GM06990 (cell line): ENCODE measurements around the gene COMP.

Experiments used
- DNase-seq: peaks from one replicate; pipeline ENCODE4 v3.0.0-alpha.2; 2011; ENCODE audit not compliant: insufficient read length; ENCODE audit errors: extremely low read depth
- H3K27me3 ChIP-seq: replicated peaks from 2 replicates; pipeline ENCODE4 v1.6.0; 2011; ENCODE audit warnings: low read length; ENCODE audit not compliant: control insufficient read depth, insufficient read depth
- H3K36me3 ChIP-seq: 2 replicates; pipeline ENCODE4 v1.5.1; 2011; ENCODE audit warnings: low read length; ENCODE audit not compliant: control insufficient read depth, insufficient read depth
- H3K4me3 ChIP-seq: replicated peaks from 2 replicates; pipeline ENCODE4 v1.5.1; 2011; ENCODE audit warnings: low read depth, mild to moderate bottlenecking, control low read depth, low read length
- TF ChIP-seq, protein P1 (sequence below): IDR thresholded peaks from 2 replicates; pipeline ENCODE4 v1.5.1; 2011; ENCODE audit warnings: low read length, control low read depth, mild to moderate bottlenecking, inconsistent platforms; ENCODE audit not compliant: insufficient read depth, poor library complexity, severe bottlenecking

The COMP gene

DNA sequence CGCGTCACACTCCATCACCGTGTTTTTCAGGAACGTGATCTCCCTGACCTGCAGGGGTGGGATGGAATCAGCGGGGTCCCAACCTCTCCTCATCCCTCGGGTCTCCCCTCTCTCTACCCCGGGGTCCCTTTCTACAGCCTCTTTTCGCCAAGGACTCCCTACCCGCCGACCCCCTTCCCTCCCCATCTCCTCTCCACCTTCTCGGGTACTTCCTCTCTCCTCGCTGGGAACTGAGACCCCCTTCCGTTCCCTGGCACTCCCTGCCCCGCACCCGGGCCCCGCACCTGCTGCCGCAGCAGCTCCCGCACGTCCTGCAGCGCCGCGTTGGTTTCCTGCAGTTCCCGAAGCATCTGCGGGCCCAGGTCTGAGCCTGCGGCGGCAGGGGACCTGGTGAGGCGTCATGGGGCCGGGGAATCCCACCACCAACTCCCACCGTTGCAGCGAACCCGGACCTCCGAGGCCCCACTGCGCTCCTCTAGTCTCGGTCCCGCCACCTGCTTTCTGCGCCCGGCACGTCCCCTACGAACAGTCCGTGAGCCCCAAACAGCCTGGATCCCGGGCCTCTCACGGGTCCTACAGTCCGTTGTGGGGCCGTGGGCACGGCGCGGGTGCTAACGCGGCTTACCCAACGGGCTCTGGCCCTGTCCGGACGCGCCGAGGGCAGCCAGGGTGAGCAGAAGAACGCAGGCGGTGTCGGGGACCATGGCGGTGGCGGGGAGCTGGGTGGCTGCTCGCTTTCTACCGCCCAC lies at the start of gene COMP:
Gene COMP (minus strand): TSS at position 740 of the 749 bp plus-strand sequence. CDS start 36 bp downstream, at position 704.
- Histone ChIP-seq H3K36me3 (no peaks in the 10 kb centered on the region), H3K4me3 (no peak within 1 kb of the TSS), H3K27me3 (no peaks in the 10 kb centered on the region; the same call in 1 of the 2 replicates)
- no peak for DNase-seq
- TF ChIP-seq, protein P1, sequence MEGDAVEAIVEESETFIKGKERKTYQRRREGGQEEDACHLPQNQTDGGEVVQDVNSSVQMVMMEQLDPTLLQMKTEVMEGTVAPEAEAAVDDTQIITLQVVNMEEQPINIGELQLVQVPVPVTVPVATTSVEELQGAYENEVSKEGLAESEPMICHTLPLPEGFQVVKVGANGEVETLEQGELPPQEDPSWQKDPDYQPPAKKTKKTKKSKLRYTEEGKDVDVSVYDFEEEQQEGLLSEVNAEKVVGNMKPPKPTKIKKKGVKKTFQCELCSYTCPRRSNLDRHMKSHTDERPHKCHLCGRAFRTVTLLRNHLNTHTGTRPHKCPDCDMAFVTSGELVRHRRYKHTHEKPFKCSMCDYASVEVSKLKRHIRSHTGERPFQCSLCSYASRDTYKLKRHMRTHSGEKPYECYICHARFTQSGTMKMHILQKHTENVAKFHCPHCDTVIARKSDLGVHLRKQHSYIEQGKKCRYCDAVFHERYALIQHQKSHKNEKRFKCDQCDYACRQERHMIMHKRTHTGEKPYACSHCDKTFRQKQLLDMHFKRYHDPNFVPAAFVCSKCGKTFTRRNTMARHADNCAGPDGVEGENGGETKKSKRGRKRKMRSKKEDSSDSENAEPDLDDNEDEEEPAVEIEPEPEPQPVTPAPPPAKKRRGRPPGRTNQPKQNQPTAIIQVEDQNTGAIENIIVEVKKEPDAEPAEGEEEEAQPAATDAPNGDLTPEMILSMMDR, result no peak

DNA sequence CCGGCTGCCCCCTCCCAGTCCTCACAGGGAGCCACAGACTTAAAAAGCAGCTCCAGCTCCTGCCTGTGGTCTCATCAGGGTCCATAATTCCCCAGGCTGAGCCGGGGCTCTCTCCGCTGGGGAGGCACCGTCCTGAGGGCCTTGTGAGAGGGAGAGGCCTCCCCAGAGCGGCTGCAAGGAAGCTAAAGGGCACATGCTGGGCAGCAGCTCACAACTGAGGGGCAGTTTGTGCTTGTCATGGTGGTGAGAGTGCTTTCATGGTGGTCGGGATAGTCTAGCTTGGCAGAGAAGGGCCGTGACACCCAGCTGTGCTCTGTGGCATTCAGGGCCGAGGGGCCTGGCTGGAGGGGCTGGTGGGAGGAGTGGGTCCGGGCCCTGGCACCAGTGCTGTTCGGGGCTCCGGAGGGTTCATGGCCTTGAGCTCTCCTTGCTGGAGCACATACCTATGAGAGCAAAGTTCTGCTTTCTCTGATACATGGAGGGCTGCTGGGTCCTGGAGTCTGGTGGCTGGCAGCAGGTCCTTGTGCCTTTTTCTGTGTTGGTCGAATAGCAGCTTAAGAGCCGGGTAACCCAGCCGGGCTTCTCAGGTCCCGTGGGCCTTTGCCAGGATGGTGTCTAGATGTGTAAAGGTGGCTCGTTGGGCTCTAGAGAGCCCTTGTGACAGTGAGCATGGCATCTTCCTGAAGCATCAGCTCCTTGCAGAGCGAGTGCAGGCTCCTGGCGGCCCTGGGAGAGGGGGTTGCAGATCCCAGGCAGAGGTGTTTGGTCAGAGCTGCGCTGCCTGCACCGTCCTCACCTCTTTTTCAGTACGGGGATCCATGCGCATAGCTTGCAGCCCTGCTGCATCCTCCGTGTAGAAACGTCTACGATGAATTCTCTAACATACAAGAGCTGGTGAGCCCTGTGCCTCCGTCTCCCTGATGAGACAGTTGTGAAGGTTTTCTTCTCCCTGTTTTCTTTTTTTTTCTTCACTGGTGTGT lies 49.5 kb upstream of the COMP start:
- Histone ChIP-seq H3K27me3 (no peaks in the 10 kb centered on the region), H3K36me3 (peaks cover 10% of the 10 kb centered on the region), H3K4me3 (no peak overlapping the region)
- TF ChIP-seq, protein P1, result no peak
- no peak for DNase-seq

DNA sequence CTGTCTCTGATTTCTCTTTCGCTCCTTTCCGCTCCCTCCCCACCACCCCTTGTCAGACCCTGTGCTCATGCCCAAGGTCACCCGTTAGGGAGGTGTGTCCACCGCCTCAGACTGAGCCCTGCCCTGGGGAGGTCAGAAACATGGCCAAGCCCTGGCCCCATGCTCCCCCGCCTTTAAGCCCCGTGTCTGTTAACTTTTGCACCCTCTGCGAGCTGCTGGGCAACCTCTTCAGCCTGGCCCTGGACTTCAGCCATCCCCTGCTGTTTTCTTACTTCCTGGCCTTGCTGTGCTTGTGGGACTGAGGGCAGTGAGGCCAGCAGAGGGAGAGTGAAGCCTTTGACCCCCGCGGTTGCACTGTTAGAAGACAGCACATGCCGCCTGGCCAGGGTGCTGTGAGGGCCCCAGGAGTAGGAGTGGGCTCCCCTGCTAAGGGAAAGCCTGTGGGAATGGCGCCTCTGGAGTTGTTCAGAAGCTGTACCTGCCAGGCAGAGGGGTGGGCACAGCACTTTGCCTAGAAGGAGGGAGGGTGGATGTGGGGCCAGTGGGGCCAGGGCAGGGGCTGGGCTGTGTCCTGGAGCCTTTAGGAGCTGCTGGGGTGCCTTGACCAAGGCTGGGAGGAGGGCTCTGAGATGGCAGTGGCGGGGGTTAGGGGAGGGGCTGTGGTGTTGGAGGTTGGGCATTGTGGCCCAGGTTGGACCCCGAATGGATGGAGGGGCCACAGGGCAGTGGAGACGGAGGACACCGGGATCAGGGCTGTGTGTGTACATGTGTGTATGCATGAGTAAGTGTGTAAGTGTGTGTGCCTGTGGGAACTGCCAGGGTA lies 48.6 kb upstream of the COMP start:
- Histone ChIP-seq H3K36me3 (peaks cover 6% of the 10 kb centered on the region), H3K4me3 (no peak overlapping the region), H3K27me3 (no peaks in the 10 kb centered on the region)
- TF ChIP-seq, protein P1, result no peak
- DNase-seq, result no peak

DNA sequence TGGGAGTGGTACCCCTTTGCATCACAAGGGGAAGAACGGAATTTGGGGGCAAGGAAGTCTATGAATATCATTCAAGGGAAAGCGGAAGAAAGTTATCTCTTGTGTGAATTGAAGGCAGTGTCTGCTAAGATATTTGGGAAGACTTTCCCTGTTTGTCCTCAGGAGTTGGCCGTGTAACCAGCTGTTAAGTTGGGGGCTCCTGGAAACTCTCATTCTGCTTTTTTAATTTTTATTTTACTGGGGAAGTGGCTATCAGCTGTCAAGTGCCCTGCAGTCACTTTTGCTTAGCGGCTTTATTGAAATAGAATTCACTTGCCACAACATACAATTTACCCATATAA lies 43.5 kb upstream of the COMP start:
- peaks cover 9% of the 10 kb centered on the region for H3K36me3 ChIP-seq
- no peak for DNase-seq
- H3K4me3 ChIP-seq, result peak overlapping the region; percentile 81
- TF ChIP-seq, protein P1, result no peak
- no peaks in the 10 kb centered on the region for H3K27me3 ChIP-seq

DNA sequence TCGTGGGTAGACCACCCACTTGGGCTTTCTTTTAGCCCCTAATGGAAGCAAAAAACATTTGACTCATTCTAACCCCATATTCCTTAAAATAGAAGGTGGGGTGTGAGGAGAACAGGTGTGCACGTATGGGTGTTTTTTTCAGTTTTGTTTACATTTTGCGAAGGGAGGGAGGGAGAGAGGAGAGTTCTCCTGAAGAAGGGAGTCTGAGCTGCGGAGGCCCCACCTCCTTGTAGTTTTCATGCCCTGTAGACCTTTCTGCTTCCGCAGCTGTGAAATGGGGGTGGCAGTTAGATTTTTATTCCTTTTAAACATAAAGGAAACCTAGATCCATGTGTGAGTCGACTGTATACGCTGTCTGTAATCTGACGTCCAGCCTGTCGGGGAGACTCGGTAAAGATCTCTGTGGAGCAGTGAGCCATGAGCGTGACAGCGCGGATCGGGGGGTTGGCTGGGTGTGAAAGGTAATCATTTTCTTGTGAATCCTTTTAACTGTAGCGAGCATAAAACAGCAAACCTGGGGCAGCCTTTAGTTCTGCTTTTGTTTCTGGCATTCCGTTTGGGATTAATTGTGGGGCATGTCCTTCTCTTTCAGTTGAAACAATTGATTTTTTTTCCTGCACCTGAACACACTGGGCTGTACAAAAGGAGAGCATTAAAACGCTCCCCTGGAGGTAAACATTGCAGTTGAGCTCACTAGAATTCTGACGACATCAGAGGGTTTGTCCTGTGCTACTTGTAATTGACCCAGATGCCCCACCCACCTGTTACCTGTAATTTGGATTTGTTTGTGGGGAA lies 42.9 kb upstream of the COMP start:
- DNase-seq, result no peak
- peak overlapping the region; percentile 81 for H3K4me3 ChIP-seq
- H3K27me3 ChIP-seq, result no peaks in the 10 kb centered on the region
- TF ChIP-seq, protein P1, result no peak
- H3K36me3 ChIP-seq, result peaks cover 6% of the 10 kb centered on the region; the same call in 1 of the 2 replicates
